Measurements from ENCODE around the gene A4GALT. TPM values are rescaled to one million over a fixed set of nuclear protein-coding genes. Genes with fewer than 3 reads are reported as not detected.

A4GALT gene
- total and polyA plus RNA-seq, 2 donors from 2014 or later, result 76.2 to 186 TPM

DNA sequence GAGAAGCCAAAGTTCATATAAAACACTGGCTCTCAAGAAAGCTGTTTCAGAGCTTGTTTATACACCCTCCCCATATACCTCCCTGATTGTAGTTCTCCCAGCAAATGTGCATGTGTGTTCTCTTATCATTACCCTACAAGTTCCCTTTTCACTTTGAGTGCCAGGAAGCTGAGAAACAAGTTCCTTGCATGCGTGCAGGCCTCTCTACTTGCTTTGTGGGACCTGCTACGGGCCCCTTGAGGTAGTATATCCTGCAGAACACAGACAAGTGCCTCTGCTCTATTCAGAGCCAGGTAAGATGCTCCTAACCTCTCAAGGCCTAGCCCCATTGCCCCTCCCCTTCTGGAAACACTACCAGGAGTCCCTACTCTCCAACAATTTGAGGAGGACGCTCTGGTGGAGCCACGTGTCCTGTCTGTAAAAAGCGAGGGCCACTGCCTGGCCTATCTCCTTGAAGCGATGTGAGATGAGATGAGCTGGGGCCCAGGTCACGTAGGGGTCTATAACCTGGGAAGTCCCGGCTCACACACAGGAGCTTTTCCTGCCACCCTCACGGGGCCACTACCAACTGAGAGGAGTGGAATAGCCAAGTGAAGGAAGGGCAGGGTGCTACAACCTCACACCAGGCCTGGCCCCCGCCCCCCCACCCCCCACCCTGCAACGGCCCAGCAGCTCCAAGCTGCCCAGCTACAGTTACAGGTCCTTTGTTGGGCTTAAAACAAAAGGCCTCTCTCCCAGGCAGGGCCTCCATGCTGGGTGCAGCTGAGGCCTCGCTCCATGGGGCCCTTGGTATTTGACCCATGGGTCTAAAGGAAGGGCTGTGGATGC is 77.7 kb downstream of the A4GALT start:
- intact Hi-C loops (cut with DNase I), result no loop called here
- H3K27me3 ChIP-seq (ENCODE audit: control insufficient read depth, insufficient read depth, low read length), result no peaks in the 10 kb centered on the region
- H3K9ac ChIP-seq (ENCODE audit: low read length in 3 of 3), result no peak overlapping the region
- H3K27ac ChIP-seq (ENCODE audit: low read depth in 2 of 2, low read length in 2 of 2), result no peak overlapping the region
- no peaks in the 10 kb centered on the region for H3K9me3 ChIP-seq (ENCODE audit: control insufficient read depth in 2 of 3, insufficient read depth in 1 of 3, low read length in 3 of 3)
- TF ChIP-seq CTCF (IDR thresholded peaks at IDR 0.05; ENCODE audit: borderline replicate concordance, extremely low read depth, insufficient read depth), result no peak
- H3K4me3 ChIP-seq (ENCODE audit: low read length in 3 of 3), result no peak overlapping the region
- FAIRE-seq (no peak), DNase-seq (peak in 1 of 5 donors; percentile 52)
- peaks cover 0 to 55% (median 46%) of the 10 kb centered on the region in 3 donors for H3K4me1 ChIP-seq (ENCODE audit: control insufficient read depth in 2 of 3, insufficient read depth in 2 of 3, low read depth in 1 of 3, low read length in 3 of 3)
- no peaks in the 10 kb centered on the region for H3K36me3 ChIP-seq (ENCODE audit: control insufficient read depth in 2 of 3, insufficient read depth in 3 of 3, low read length in 3 of 3)

Other genes with a start within 250 kb of the A4GALT start
- gene RRP7A, start 201.1 kb downstream of the A4GALT start, total RNA-seq, result 35.2 TPM
- 26.3 TPM for gene RRP7A, start 201.1 kb downstream of the A4GALT start, polyA plus RNA-seq (ENCODE audit: insufficient read depth, low read depth, low replicate concordance)
- 3.1 TPM for gene SERHL2, start 166.9 kb downstream of the A4GALT start, total RNA-seq
- 4.9 TPM for gene SERHL2, start 166.9 kb downstream of the A4GALT start, polyA plus RNA-seq (ENCODE audit: insufficient read depth, low read depth, low replicate concordance)
- 67.9 TPM for gene POLDIP3, start 106.0 kb downstream of the A4GALT start, total RNA-seq
- 44.1 TPM for gene POLDIP3, start 106.0 kb downstream of the A4GALT start, polyA plus RNA-seq (ENCODE audit: insufficient read depth, low read depth, low replicate concordance)
- 0.88 TPM for gene ATP5MGL, start 80.3 kb downstream of the A4GALT start, total RNA-seq
- not detected for gene ATP5MGL, start 80.3 kb downstream of the A4GALT start, polyA plus RNA-seq (ENCODE audit: insufficient read depth, low read depth, low replicate concordance)
- 426 TPM for gene CYB5R3, start 71.5 kb downstream of the A4GALT start, total RNA-seq
- gene CYB5R3, start 71.5 kb downstream of the A4GALT start, polyA plus RNA-seq (ENCODE audit: insufficient read depth, low read depth, low replicate concordance), result 287 TPM
- gene ARFGAP3, start 136.4 kb upstream of the A4GALT start, total RNA-seq, result 97.3 TPM
- 29.9 TPM for gene ARFGAP3, start 136.4 kb upstream of the A4GALT start, polyA plus RNA-seq (ENCODE audit: insufficient read depth, low read depth, low replicate concordance)

Measured in kidney (tissue), 14 donors.